ENCODE measurements around the gene CAD. TPM values are rescaled to one million over a fixed set of nuclear protein-coding genes. Genes with fewer than 3 reads are reported as not detected.

Gene CAD
- total RNA-seq, 6 donors from 2014 or later: 19.8 to 66.0 (median 33.5) TPM

- ATAC-seq (ENCODE audit: low FRiP score in 2 of 2) (no peak), DNase-seq (no peak)
- H3K4me1 ChIP-seq: no peaks in the 10 kb centered on the region
- TF ChIP-seq POLR2AphosphoS5 (IDR thresholded peaks at IDR 0.05) (no peak), POLR2A (IDR thresholded peaks at IDR 0.05) (no peak)
- no peak overlapping the region for H3K27ac ChIP-seq
- peaks cover 31 to 100% (median 99%) of the 10 kb centered on the region in 4 donors for H3K36me3 ChIP-seq
- no peak overlapping the region for H3K4me3 ChIP-seq
- H3K9me3 ChIP-seq: no peaks in the 10 kb centered on the region
- H3K27me3 ChIP-seq: no peaks in the 10 kb centered on the region
- 94 to 100% methylated on average over 6 to 7 of the region's 8 CpGs for WGBS, 2 donors
Measured at GRCh38 chr2:27238976-27239375, 21.8 kb downstream of the CAD start.

DNA sequence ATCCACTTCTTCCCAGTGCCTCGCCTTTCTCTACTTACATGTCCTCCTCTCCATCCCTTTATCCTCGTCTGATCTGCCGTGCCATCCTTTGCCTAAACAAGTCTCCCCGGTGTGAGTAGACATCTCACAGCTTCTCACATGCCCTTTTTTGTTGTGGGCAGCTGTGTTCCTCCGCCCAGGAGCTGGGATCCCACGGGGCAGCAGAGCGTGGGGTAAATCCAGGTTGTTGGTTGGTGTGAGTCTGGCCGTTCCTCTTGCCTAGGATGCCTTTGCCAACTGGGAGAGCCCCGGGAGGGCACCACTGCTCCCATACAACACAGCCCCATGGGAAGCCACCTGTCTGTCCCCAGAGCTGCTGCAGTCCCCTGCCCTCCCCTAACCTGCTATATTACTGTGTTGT, 23.2 kb downstream of the CAD start:
- no peaks in the 10 kb centered on the region for H3K9me3 ChIP-seq
- no peak overlapping the region for H3K4me3 ChIP-seq
- H3K36me3 ChIP-seq: peaks cover 22 to 91% (median 89%) of the 10 kb centered on the region in 4 donors
- no peak overlapping the region for H3K27ac ChIP-seq
- ATAC-seq (ENCODE audit: low FRiP score in 2 of 2): no peak
- no peak for DNase-seq
- H3K4me1 ChIP-seq: no peaks in the 10 kb centered on the region
- no peak for TF ChIP-seq POLR2A (IDR thresholded peaks at IDR 0.05)
- TF ChIP-seq, protein P1, sequence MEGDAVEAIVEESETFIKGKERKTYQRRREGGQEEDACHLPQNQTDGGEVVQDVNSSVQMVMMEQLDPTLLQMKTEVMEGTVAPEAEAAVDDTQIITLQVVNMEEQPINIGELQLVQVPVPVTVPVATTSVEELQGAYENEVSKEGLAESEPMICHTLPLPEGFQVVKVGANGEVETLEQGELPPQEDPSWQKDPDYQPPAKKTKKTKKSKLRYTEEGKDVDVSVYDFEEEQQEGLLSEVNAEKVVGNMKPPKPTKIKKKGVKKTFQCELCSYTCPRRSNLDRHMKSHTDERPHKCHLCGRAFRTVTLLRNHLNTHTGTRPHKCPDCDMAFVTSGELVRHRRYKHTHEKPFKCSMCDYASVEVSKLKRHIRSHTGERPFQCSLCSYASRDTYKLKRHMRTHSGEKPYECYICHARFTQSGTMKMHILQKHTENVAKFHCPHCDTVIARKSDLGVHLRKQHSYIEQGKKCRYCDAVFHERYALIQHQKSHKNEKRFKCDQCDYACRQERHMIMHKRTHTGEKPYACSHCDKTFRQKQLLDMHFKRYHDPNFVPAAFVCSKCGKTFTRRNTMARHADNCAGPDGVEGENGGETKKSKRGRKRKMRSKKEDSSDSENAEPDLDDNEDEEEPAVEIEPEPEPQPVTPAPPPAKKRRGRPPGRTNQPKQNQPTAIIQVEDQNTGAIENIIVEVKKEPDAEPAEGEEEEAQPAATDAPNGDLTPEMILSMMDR (IDR thresholded peaks at IDR 0.05): no peak
- no peak for TF ChIP-seq EP300 (IDR thresholded peaks at IDR 0.05)
- no peak for TF ChIP-seq POLR2AphosphoS5 (IDR thresholded peaks at IDR 0.05)
- WGBS, 2 donors: 96 to 97% methylated on average over 9 of the region's 9 CpGs
- no peaks in the 10 kb centered on the region for H3K27me3 ChIP-seq

GRCh38 chr2:27241761-27242613, 24.8 kb downstream of the CAD start:
- Histone ChIP-seq H3K27me3 (no peaks in the 10 kb centered on the region), H3K4me1 (no peaks in the 10 kb centered on the region), H3K36me3 (peaks cover 14 to 76% (median 73%) of the 10 kb centered on the region in 4 donors), H3K4me3 (no peak overlapping the region), H3K27ac (no peak overlapping the region), H3K9me3 (no peaks in the 10 kb centered on the region)
- WGBS, 2 donors: 86 to 87% methylated on average over 20 to 24 of the region's 24 CpGs
- TF ChIP-seq EP300 (IDR thresholded peaks at IDR 0.05): no peak
- ATAC-seq (ENCODE audit: low FRiP score in 2 of 2) (no peak), DNase-seq (no peak)

GRCh38 chr2:27242614-27242951, 25.4 kb downstream of the CAD start:
- peaks cover 10 to 70% (median 68%) of the 10 kb centered on the region in 4 donors for H3K36me3 ChIP-seq
- WGBS, 2 donors: 96 to 99% methylated on average over 14 to 16 of the region's 16 CpGs
- peak in 1 of 2 donors; percentile 23 for ATAC-seq (ENCODE audit: low FRiP score in 2 of 2)
- no peak overlapping the region for H3K27ac ChIP-seq
- no peak for DNase-seq
- H3K9me3 ChIP-seq: no peaks in the 10 kb centered on the region
- H3K4me3 ChIP-seq: no peak overlapping the region
- no peaks in the 10 kb centered on the region for H3K4me1 ChIP-seq
- no peaks in the 10 kb centered on the region for H3K27me3 ChIP-seq
- no peak for TF ChIP-seq EP300 (IDR thresholded peaks at IDR 0.05)
- no peak for TF ChIP-seq POLR2A (IDR thresholded peaks at IDR 0.05)
- TF ChIP-seq, protein P1 (IDR thresholded peaks at IDR 0.05): no peak
- no peak for TF ChIP-seq POLR2AphosphoS5 (IDR thresholded peaks at IDR 0.05)

DNA sequence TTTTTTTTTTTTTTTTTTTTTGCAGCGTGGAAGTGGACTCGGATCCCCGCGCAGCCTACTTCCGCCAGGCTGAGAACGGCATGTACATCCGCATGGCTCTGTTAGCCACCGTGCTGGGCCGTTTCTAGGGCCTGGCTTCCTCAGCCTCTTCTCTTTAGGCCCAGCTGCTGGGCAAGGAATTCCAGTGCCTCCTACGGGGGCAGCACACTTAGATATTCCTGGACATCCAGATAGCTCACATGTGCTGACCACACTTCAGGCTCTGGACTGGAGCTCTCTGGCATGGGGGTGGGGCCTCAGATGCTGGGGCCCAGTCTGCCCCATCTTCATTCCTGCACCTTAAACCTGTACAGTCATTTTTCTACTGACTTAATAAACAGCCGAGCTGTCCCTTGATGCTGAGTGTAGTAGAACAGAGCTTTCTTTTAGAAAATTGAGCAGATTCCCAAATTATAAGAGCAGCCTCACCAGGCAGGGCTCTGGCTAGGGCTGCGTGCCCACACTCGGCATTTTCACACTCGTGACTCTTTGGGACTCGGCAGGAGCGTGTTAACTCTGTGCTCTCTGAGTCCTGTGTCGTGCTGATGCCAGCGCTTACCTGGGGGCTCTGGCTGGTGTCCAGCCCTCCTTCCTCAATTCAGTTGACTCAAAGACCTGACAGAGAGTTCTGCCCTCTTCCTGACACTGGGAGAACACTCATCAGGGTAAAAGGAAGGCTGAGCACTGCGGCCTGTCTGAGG, 26.4 kb downstream of the CAD start:
- Histone ChIP-seq H3K4me1 (no peaks in the 10 kb centered on the region), H3K4me3 (no peak overlapping the region), H3K27ac (no peak overlapping the region), H3K36me3 (peaks cover 7 to 60% (median 58%) of the 10 kb centered on the region in 4 donors), H3K9me3 (no peaks in the 10 kb centered on the region), H3K27me3 (no peaks in the 10 kb centered on the region)
- no peak for TF ChIP-seq EP300 (IDR thresholded peaks at IDR 0.05)
- TF ChIP-seq, protein P1 (IDR thresholded peaks at IDR 0.05): no peak
- no peak for TF ChIP-seq POLR2A (IDR thresholded peaks at IDR 0.05)
- TF ChIP-seq POLR2AphosphoS5 (IDR thresholded peaks at IDR 0.05): no peak
- DNase-seq (no peak), ATAC-seq (ENCODE audit: low FRiP score in 2 of 2) (no peak)
- WGBS, 2 donors: 88 to 92% methylated on average over 19 of the region's 19 CpGs
